Ishikawa (cell line): ENCODE results near the gene INPP4B.

ENCODE experiments used
- MAX ChIP-seq: IDR thresholded peaks from 2 replicates; pipeline ENCODE4 v1.6.1; 2012
- RAD21 ChIP-seq: IDR thresholded peaks from 2 replicates; pipeline ENCODE4 v1.6.1; 2012; ENCODE audit warnings: low read depth
- TAF1 ChIP-seq: IDR thresholded peaks from 2 replicates; pipeline ENCODE4 v1.6.1; 2012; ENCODE audit warnings: low read depth, mild to moderate bottlenecking
- USF1 ChIP-seq: IDR thresholded peaks from 2 replicates; pipeline ENCODE4 v1.6.1; 2012
- YY1 ChIP-seq: IDR thresholded peaks from 2 replicates; pipeline ENCODE4 v1.6.1; 2012; ENCODE audit warnings: low read depth

- TF ChIP-seq TAF1 (no peak), USF1 (no peak), RAD21 (no peak), YY1 (no peak), MAX (no peak)
Observed at GRCh38 chr4:142449771-142450373, 396.2 kb downstream of the INPP4B start.
